ENCODE data around the gene B2M. TPM values are rescaled to one million over a fixed set of nuclear protein-coding genes. Genes with fewer than 3 reads are reported as not detected.

The B2M gene
- total RNA-seq, 1 experiment from 2014 or later, result 388 TPM

- TF ChIP-seq RAD21 (IDR thresholded peaks at IDR 0.05; ENCODE audit: low read depth) (no peak), EZH2phosphoT487 (IDR thresholded peaks at IDR 0.05; ENCODE audit: borderline replicate concordance) (no peak), EZH2 (IDR thresholded peaks at IDR 0.05) (no peak), FOSL1 (IDR thresholded peaks at IDR 0.05; ENCODE audit: low read depth) (no peak), ZFX (IDR thresholded peaks at IDR 0.05) (no peak), POLR2A (IDR thresholded peaks at IDR 0.05; ENCODE audit: borderline replicate concordance, extremely low read depth, insufficient read depth, insufficient read length) (no peak), TCF7L2 (IDR thresholded peaks at IDR 0.05; ENCODE audit: borderline replicate concordance, extremely low read depth, insufficient read depth, insufficient read length) (no peak), CTCF (IDR thresholded peaks at IDR 0.05 in 2 of 3, conservative IDR thresholded peaks at IDR 0.05 in 1 of 3; ENCODE audit: borderline replicate concordance in 1 of 3, insufficient read depth in 1 of 3, low read depth in 2 of 3, low read length in 2 of 3) (no peak), YY1 (IDR thresholded peaks at IDR 0.05; ENCODE audit: extremely low read depth, insufficient replicate concordance, low read depth, low read length) (no peak), MAX (IDR thresholded peaks at IDR 0.05) (no peak), SRF (IDR thresholded peaks at IDR 0.05; ENCODE audit: low read depth) (no peak), CBX3 (IDR thresholded peaks at IDR 0.05; ENCODE audit: low read depth) (no peak), CEBPB (IDR thresholded peaks at IDR 0.05; ENCODE audit: low read depth) (no peak), SP1 (IDR thresholded peaks at IDR 0.05; ENCODE audit: low read depth) (no peak), ELF1 (IDR thresholded peaks at IDR 0.05; ENCODE audit: borderline replicate concordance, low read depth) (no peak), JUND (IDR thresholded peaks at IDR 0.05) (no peak), REST (IDR thresholded peaks at IDR 0.05; ENCODE audit: low read depth) (no peak), ZBTB33 (IDR thresholded peaks at IDR 0.05; ENCODE audit: extremely low read depth, insufficient replicate concordance, low read length) (no peak), EGR1 (IDR thresholded peaks at IDR 0.05; ENCODE audit: low read depth) (no peak), ATF3 (IDR thresholded peaks at IDR 0.05) (no peak)
- no peak for DNase-seq (ENCODE audit: low read depth, low spot score)
- no peak for ATAC-seq
- Histone ChIP-seq H3K4me2 (ENCODE audit: low read length) (no peak overlapping the region), H3K4me3 (replicated peaks in 1 of 2; ENCODE audit: low read depth in 1 of 2, low read length in 2 of 2) (no peak overlapping the region), H3K36me3 (ENCODE audit: control insufficient read depth in 1 of 2, insufficient read depth in 2 of 2, low read length in 2 of 2) (no peaks in the 10 kb centered on the region), H3K9ac (ENCODE audit: low read length) (no peak overlapping the region), H3K79me2 (ENCODE audit: insufficient read depth, low read length) (peaks cover under 1% of the 10 kb centered on the region; the same call in 1 of the 2 replicates), H4K20me1 (ENCODE audit: insufficient read depth) (no peaks in the 10 kb centered on the region), H3K9me2 (ENCODE audit: insufficient read depth) (no peaks in the 10 kb centered on the region), H3K27me3 (ENCODE audit: insufficient read depth, low read length) (no peaks in the 10 kb centered on the region), H3K9me3 (ENCODE audit: control insufficient read depth in 1 of 2, insufficient read depth in 1 of 2, low read depth in 1 of 2, low read length in 2 of 2) (no peaks in the 10 kb centered on the region), H3K4me1 (ENCODE audit: control insufficient read depth in 1 of 2, insufficient read depth in 2 of 2, low read length in 2 of 2) (peaks cover 3 to 19% of the 10 kb centered on the region in 2 experiments; a peak in 2 of 4 replicates), H2AFZ (ENCODE audit: low read depth, low read length, poor library complexity, severe bottlenecking) (no peak overlapping the region), H3K27ac (ENCODE audit: low read depth, low read length) (no peak overlapping the region)
- POLR2A ChIA-PET, result interaction anchor here (0.9 to 1.3 kb wide), 2 partner anchors 20 to 43 kb away, joined by 4 to 8 read pairs; partner anchors contain the start of gene SPG11
- intact Hi-C loops (cut with micrococcal nuclease), result no loop called here
- CTCF ChIA-PET, result interaction anchor here (3.0 kb wide), 1 partner anchor 43 kb away, joined by 8 read pairs; the partner anchor contains the start of gene SPG11
- BruUV-seq (replicated peaks), result no TSS peak
- RAD21 ChIA-PET (ENCODE audit: low non-redundant PET in 1 of 2, low total read pairs in 2 of 2, uncharacterized antibody in 2 of 2, unreplicated experiment in 2 of 2), result no interaction called here
Measured at GRCh38 chr15:44706401-44706800, 4.9 kb upstream of the B2M start.
